Measurements from ENCODE around the gene SOWAHB. TPM values are rescaled to one million over a fixed set of nuclear protein-coding genes. Genes with fewer than 3 reads are reported as not detected.
A peak's percentile ranks its signal among the peaks of the same experiment; 100 is the strongest.

The SOWAHB gene
- total RNA-seq, 1 donor from 2014 or later = 0.11 TPM

DNA sequence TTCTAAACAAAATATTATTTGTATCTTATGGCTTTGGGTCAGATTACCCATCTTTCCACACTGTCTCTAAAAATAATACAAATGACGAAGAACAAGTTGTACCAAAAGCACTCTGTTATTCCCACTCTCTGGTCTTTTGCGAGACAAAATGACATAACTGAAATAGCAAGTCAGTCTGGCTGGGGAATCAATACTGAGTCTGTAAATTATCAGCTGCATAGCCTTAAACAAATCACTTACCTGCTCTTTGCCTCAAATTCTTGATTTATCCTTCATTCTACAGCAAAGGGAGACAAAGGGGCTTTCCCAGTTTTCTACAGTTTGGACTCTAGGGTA lies 40.9 kb downstream of the SOWAHB start:
- H3K36me3 ChIP-seq = no peaks in the 10 kb centered on the region
- H3F3A ChIP-seq (ENCODE audit: low read depth) = peaks cover 5% of the 10 kb centered on the region
- H3K27ac Mint-ChIP-seq = peak overlapping the region; percentile 6
- no peaks in the 10 kb centered on the region for H4K20me1 ChIP-seq (ENCODE audit: low read depth)
- H3K9me3 Mint-ChIP-seq = no peaks in the 10 kb centered on the region
- peaks cover 8% of the 10 kb centered on the region for H3K27me3 Mint-ChIP-seq (ENCODE audit: insufficient read depth, low read depth)
- no peak overlapping the region for H3K9ac ChIP-seq
- no peaks in the 10 kb centered on the region for H3K27me3 ChIP-seq
- no peak overlapping the region for H2AFZ ChIP-seq (replicated peaks)
- H3K36me3 Mint-ChIP-seq = peaks cover under 1% of the 10 kb centered on the region
- no peak overlapping the region for H3K4me3 ChIP-seq
- TF ChIP-seq EZH2 (IDR thresholded peaks at IDR 0.05) (no peak), EZH2phosphoT487 (IDR thresholded peaks at IDR 0.05) (no peak)
- TF ChIP-seq, protein P1, sequence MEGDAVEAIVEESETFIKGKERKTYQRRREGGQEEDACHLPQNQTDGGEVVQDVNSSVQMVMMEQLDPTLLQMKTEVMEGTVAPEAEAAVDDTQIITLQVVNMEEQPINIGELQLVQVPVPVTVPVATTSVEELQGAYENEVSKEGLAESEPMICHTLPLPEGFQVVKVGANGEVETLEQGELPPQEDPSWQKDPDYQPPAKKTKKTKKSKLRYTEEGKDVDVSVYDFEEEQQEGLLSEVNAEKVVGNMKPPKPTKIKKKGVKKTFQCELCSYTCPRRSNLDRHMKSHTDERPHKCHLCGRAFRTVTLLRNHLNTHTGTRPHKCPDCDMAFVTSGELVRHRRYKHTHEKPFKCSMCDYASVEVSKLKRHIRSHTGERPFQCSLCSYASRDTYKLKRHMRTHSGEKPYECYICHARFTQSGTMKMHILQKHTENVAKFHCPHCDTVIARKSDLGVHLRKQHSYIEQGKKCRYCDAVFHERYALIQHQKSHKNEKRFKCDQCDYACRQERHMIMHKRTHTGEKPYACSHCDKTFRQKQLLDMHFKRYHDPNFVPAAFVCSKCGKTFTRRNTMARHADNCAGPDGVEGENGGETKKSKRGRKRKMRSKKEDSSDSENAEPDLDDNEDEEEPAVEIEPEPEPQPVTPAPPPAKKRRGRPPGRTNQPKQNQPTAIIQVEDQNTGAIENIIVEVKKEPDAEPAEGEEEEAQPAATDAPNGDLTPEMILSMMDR (IDR thresholded peaks at IDR 0.05) = no peak
- H3K4me2 ChIP-seq = no peak overlapping the region
- peaks cover 35% of the 10 kb centered on the region for H3K4me1 Mint-ChIP-seq
- DNase-seq (ENCODE audit: low spot score) = no peak
- H3K27ac ChIP-seq = no peak overlapping the region
- H3K79me2 ChIP-seq (ENCODE audit: low read depth) = no peaks in the 10 kb centered on the region
- no peaks in the 10 kb centered on the region for H3K9me3 ChIP-seq (ENCODE audit: low read depth)
- H3K4me3 Mint-ChIP-seq = peak overlapping the region; percentile 70
- no peaks in the 10 kb centered on the region for H3K4me1 ChIP-seq

DNA sequence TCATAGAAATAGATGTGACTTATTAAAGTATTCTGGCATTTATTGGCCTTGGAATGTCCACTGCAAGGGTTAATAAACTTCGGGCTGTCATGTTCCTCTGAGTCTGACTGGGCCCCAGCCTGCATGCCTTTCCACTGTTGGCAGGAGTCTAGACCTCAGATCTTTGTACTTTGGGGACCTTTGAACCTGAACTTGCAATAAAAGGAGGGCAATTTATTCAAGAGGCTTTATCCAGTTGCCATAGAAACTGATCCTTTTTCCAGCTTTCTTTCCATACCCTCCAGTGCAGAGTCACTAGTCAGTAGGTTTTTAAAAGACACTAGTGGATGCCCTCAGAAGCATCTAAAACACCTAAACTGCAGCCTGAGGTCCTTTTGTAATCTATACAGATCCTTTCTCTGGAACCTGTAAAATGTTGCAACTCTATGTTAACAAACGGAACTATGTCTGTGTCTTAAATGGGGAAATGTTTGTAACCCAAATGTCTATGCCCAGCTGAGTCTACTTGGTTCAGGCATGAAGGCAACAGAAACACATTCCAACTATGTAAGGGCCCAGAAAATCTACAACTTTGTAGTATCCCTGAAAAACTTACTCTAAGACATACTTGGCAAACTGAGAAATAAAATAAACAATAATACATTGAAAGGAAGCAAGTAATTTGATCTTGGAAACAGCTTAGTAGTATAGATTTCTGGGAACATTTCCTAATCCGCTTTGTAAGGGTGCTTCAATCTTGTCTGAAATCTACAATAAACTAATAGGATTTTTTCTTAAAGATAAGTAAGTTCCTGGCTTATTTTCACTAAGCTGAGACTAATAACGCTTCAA lies 41.5 kb downstream of the SOWAHB start:
- H3K9ac ChIP-seq = no peak overlapping the region
- Mint-ChIP-seq H3K27me3 (ENCODE audit: insufficient read depth, low read depth) (peaks cover 8% of the 10 kb centered on the region), H3K9me3 (no peaks in the 10 kb centered on the region), H3K27ac (peak overlapping the region; percentile 6), H3K4me3 (peak overlapping the region; percentile 66), H3K4me1 (peaks cover 35% of the 10 kb centered on the region), H3K36me3 (peaks cover 2% of the 10 kb centered on the region)
- H2AFZ ChIP-seq (replicated peaks) = no peak overlapping the region
- H3K4me3 ChIP-seq = no peak overlapping the region
- H3F3A ChIP-seq (ENCODE audit: low read depth) = peaks cover 5% of the 10 kb centered on the region
- H3K27ac ChIP-seq = no peak overlapping the region
- no peaks in the 10 kb centered on the region for H3K27me3 ChIP-seq
- H3K79me2 ChIP-seq (ENCODE audit: low read depth) = no peaks in the 10 kb centered on the region
- no peak overlapping the region for H3K4me2 ChIP-seq
- no peaks in the 10 kb centered on the region for H3K4me1 ChIP-seq
- no peak for TF ChIP-seq EZH2phosphoT487 (IDR thresholded peaks at IDR 0.05)
- TF ChIP-seq, protein P1 (IDR thresholded peaks at IDR 0.05) = no peak
- TF ChIP-seq EZH2 (IDR thresholded peaks at IDR 0.05) = no peak
- no peak for DNase-seq (ENCODE audit: low spot score)
- H4K20me1 ChIP-seq (ENCODE audit: low read depth) = no peaks in the 10 kb centered on the region
- H3K36me3 ChIP-seq = no peaks in the 10 kb centered on the region
- no peaks in the 10 kb centered on the region for H3K9me3 ChIP-seq (ENCODE audit: low read depth)

DNA sequence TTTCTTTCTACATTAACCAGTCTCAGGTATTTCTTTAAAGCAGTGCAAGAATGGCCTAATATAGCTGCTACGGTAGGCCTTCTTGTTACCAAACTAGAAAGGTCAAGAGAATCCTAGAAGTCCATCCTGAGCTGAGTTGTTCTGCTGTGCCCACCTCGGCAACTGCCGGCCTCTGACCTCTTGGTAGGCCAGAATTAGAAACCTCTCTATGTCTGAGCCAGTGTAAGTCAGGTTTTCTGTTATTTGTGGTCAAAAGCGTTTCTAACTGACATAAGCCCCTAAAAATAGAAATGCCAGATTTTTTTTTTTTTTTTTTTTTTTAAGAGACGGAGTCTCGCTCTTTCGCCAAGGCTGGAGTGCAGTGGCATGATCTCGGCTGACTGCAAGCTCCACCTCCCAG lies 43.1 kb downstream of the SOWAHB start:
- Histone ChIP-seq H3K9ac (no peak overlapping the region), H3K4me2 (no peak overlapping the region), H3K9me3 (ENCODE audit: low read depth) (no peaks in the 10 kb centered on the region), H3K36me3 (no peaks in the 10 kb centered on the region), H3F3A (ENCODE audit: low read depth) (peaks cover 5% of the 10 kb centered on the region), H3K27ac (no peak overlapping the region), H3K4me1 (no peaks in the 10 kb centered on the region), H3K79me2 (ENCODE audit: low read depth) (no peaks in the 10 kb centered on the region), H4K20me1 (ENCODE audit: low read depth) (no peaks in the 10 kb centered on the region), H3K4me3 (no peak overlapping the region), H3K27me3 (no peaks in the 10 kb centered on the region), H2AFZ (replicated peaks) (no peak overlapping the region)
- Mint-ChIP-seq H3K27me3 (ENCODE audit: insufficient read depth, low read depth) (peaks cover 8% of the 10 kb centered on the region), H3K4me1 (peaks cover 35% of the 10 kb centered on the region), H3K4me3 (peak overlapping the region; percentile 32), H3K27ac (no peak overlapping the region), H3K9me3 (no peaks in the 10 kb centered on the region), H3K36me3 (peaks cover 2% of the 10 kb centered on the region)
- no peak for TF ChIP-seq EZH2phosphoT487 (IDR thresholded peaks at IDR 0.05)
- TF ChIP-seq, protein P1 (IDR thresholded peaks at IDR 0.05) = no peak
- TF ChIP-seq EZH2 (IDR thresholded peaks at IDR 0.05) = no peak
- DNase-seq (ENCODE audit: low spot score) = no peak
